ENCODE data around the gene RUVBL2. TPM values are rescaled to one million over a fixed set of nuclear protein-coding genes. Genes with fewer than 3 reads are reported as not detected.
"Not testable (repeated sequence)": the region's sequence is repeated elsewhere in the genome, so short reads cannot be mapped to it uniquely, and the experiment has no call there.

RUVBL2 gene
- total and polyA plus RNA-seq, 2 of the 4 experiments (the other 2 are of a cell fraction), result 196 to 391 TPM

DNA sequence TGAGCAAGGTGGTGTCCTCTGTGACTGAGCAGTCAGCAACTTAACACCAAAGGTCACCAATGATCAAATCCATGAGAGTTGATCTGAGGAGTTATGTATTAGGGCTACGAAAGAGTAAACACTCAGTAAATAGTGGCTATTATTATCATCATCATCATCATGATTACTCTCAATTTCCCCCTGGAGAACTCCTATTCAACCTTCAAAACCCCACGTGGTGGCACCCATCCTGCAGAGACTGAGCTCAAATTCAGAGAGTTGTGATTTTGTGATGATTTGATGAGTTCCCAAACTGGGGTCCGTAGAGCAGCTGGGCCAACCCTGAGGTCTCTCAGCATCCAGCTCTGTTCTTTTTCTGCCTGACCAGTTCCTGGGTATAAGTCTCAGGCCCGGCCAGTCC is 56.1 kb downstream of the RUVBL2 start:
- H3K4me1 ChIP-seq (ENCODE audit: control insufficient read depth, insufficient read depth, low read length); H3K27ac ChIP-seq (ENCODE audit: insufficient read depth, low read length); H4K91ac ChIP-seq (ENCODE audit: insufficient read depth, low read depth, low read length); H3K9me1 ChIP-seq (ENCODE audit: insufficient read depth, low read length); POLR2A ChIA-PET (ENCODE audit: unreplicated experiment); H2BK120ac ChIP-seq (ENCODE audit: low read depth, low read length); H2AK5ac ChIP-seq (ENCODE audit: low read depth, low read length); DNase-seq; H3K36me3 ChIP-seq (ENCODE audit: control insufficient read depth, insufficient read depth, low read length); ATAC-seq (ENCODE audit: low read depth); H3K23ac ChIP-seq (ENCODE audit: low read depth, low read length); H3K9ac ChIP-seq (ENCODE audit: low read depth, low read length); H2AFZ ChIP-seq (replicated peaks; ENCODE audit: low read length, poor library complexity); H3K14ac ChIP-seq (replicated peaks; ENCODE audit: low read depth, low read length); H4K20me1 ChIP-seq (ENCODE audit: insufficient read depth, low read length); H3K4ac ChIP-seq (ENCODE audit: low read depth, low read length); H4K8ac ChIP-seq (ENCODE audit: low read depth in 2 of 2, low read length in 2 of 2); H2BK20ac ChIP-seq (ENCODE audit: low read depth, low read length); H3K9me3 ChIP-seq (ENCODE audit: control insufficient read depth, insufficient read depth, low read length); H3K4me3 ChIP-seq (ENCODE audit: insufficient read depth, low read depth, low read length); dilution Hi-C loops (cut with HindIII; ENCODE audit: low sequenced_read_pairs, unreplicated experiment); H2BK15ac ChIP-seq (ENCODE audit: low read depth, low read length); in situ Hi-C loops (cut with MboI; ENCODE audit: low sequenced_read_pairs); H3K27me3 ChIP-seq (ENCODE audit: control insufficient read depth, insufficient read depth, low read length); H3K56ac ChIP-seq (ENCODE audit: extremely low read depth, insufficient read depth, low read length); H2AK9ac ChIP-seq (replicated peaks; ENCODE audit: low read depth, low read length, poor library complexity); H3K79me1 ChIP-seq (ENCODE audit: low read depth in 1 of 2, low read length in 2 of 2); H3K4me2 ChIP-seq (ENCODE audit: low read depth, low read length); CTCF ChIA-PET; H2BK5ac ChIP-seq (ENCODE audit: low read depth, low read length, poor library complexity, severe bottlenecking); intact Hi-C loops (cut with micrococcal nuclease); BruUV-seq (replicated peaks); H4K5ac ChIP-seq (ENCODE audit: low read depth, low read length); H3K18ac ChIP-seq (ENCODE audit: low read depth, low read length): not testable (repeated sequence)
- WGBS, 2 experiments (ENCODE audit: extremely low coverage in 2 of 2, insufficient read length in 1 of 2), result no CpG with 5 or more reads among the region's 4 CpGs

Data from IMR-90 (cell line).